H1 (cell line): ENCODE results near the gene OR2T35. TPM values are rescaled to one million over a fixed set of nuclear protein-coding genes. Genes with fewer than 3 reads are reported as not detected.
"Not testable (repeated sequence)": the region's sequence is repeated elsewhere in the genome, so short reads cannot be mapped to it uniquely, and the experiment has no call there.

Experiments
- CTCF ChIA-PET: fragments of 300-600 bp; sonication (Branson Sonifier 250); formaldehyde crosslinking; loops from one replicate; lab custom pipeline; 2021; ENCODE audit not compliant: partially characterized antibody; lab: Charles Lee
- POLR2A ChIA-PET: fragments of 300-600 bp; sonication (Branson Sonifier 250); formaldehyde crosslinking; loops from one replicate; lab custom pipeline; 2021; ENCODE audit warnings: inconsistent platforms; ENCODE audit not compliant: partially characterized antibody; lab: Charles Lee
- DNase-seq, 2 experiments: peaks; one replicate each; pipeline versions ENCODE4 v3.0.0 to v3.0.0-alpha.2; 2010 to 2022; ENCODE audit warnings: low spot score in 2 of 2, low read depth in 1 of 2, mixed read lengths in 1 of 2
- FAIRE-seq: peaks from 2 replicates; lab custom pipeline; 2011; peaks lifted over from hg19 to GRCh38; lab: Jason Lieb, UNC
- H2AFZ ChIP-seq: 2 replicates; pipeline ENCODE4 v1.8.1; 2012; ENCODE audit warnings: low read length, inconsistent platforms
- H2AK5ac ChIP-seq: 2 replicates; pipeline ENCODE4 v1.6.1; 2013; ENCODE audit warnings: low read depth, low read length
- H2BK120ac ChIP-seq: replicated peaks from 2 replicates; pipeline ENCODE3; 2013; ENCODE audit warnings: low read depth, low read length, inconsistent platforms
- H2BK12ac ChIP-seq: 2 replicates; pipeline ENCODE4 v1.6.1; 2013; ENCODE audit warnings: low read depth, low read length
- H2BK15ac ChIP-seq: 2 replicates; pipeline ENCODE4 v1.6.1; 2013; ENCODE audit warnings: low read length
- H2BK20ac ChIP-seq: 2 replicates; pipeline ENCODE4 v1.6.1; 2013; ENCODE audit warnings: low read length
- H2BK5ac ChIP-seq: 2 replicates; pipeline ENCODE4 v1.6.1; 2013; ENCODE audit warnings: low read depth, low read length
- H3K14ac ChIP-seq: 2 replicates; pipeline ENCODE4 v1.6.1; 2013; ENCODE audit warnings: inconsistent platforms; ENCODE audit not compliant: insufficient read length
- H3K18ac ChIP-seq: 2 replicates; pipeline ENCODE4 v1.6.1; 2013; ENCODE audit warnings: low read length; ENCODE audit errors: extremely low read depth
- H3K23ac ChIP-seq: 2 replicates; pipeline ENCODE4 v1.6.1; 2013; ENCODE audit warnings: inconsistent platforms; ENCODE audit not compliant: insufficient read length
- H3K23me2 ChIP-seq: 2 replicates; pipeline ENCODE4 v1.6.1; 2013; ENCODE audit warnings: low read depth, low read length
- H3K27ac ChIP-seq: 2 replicates; pipeline ENCODE4 v1.6.1; 2011; ENCODE audit warnings: low read depth, low read length, inconsistent platforms
- H3K27me3 ChIP-seq, 4 experiments: replicated peaks in 1 of 4; 1 replicate in 1 of 4; 2 replicates in 3 of 4; pipeline versions ENCODE4 v1.6.1 to v1.8.1; 2011 to 2013; ENCODE audit warnings: low read length in 3 of 4, mild to moderate bottlenecking in 3 of 4, inconsistent platforms in 2 of 4, mixed read lengths in 2 of 4, moderate library complexity in 1 of 4; ENCODE audit not compliant: control insufficient read depth in 3 of 4, insufficient read depth in 3 of 4; ENCODE audit errors: extremely low read depth in 1 of 4
- H3K36me3 ChIP-seq, 4 experiments: 2 replicates each; pipeline versions ENCODE4 v1.6.1 to v1.8.1; 2011 to 2013; ENCODE audit warnings: mild to moderate bottlenecking in 4 of 4, low read length in 3 of 4, moderate library complexity in 2 of 4, control low read depth in 1 of 4, inconsistent platforms in 1 of 4; ENCODE audit not compliant: insufficient read depth in 4 of 4, control insufficient read depth in 2 of 4
- H3K4ac ChIP-seq: replicated peaks from 2 replicates; pipeline ENCODE3; 2013; ENCODE audit warnings: low read length, low read depth, mixed read lengths, inconsistent platforms; ENCODE audit not compliant: insufficient read length
- H3K4me1 ChIP-seq, 4 experiments: replicated peaks in 1 of 4; 1 replicate in 1 of 4; 2 replicates in 3 of 4; pipeline versions ENCODE4 v1.6.1 to v1.8.1; 2011 to 2013; ENCODE audit warnings: low read length in 3 of 4, inconsistent platforms in 2 of 4, mixed read lengths in 1 of 4; ENCODE audit not compliant: insufficient read depth in 4 of 4, control insufficient read depth in 3 of 4
- H3K4me2 ChIP-seq, 2 experiments: 2 replicates each; pipeline versions ENCODE4 v1.6.1 to v1.8.1; 2011 to 2013; ENCODE audit warnings: low read depth in 2 of 2, low read length in 2 of 2, control low read depth in 1 of 2, inconsistent platforms in 1 of 2, mild to moderate bottlenecking in 1 of 2; ENCODE audit not compliant: insufficient read depth in 1 of 2
- H3K4me3 ChIP-seq, 4 experiments: fragments of 200-600, 300-600 bp in 1 of 4; sonication (generic), shearing (Covaris generic), sonication (Bioruptor Twin) in 1 of 4; 2 replicates each; pipeline versions ENCODE4 v1.5.1 to v1.8.1; 2011 to 2016; ENCODE audit warnings: low read length in 4 of 4, low read depth in 3 of 4, control low read depth in 2 of 4, inconsistent platforms in 2 of 4, mild to moderate bottlenecking in 2 of 4, mixed read lengths in 1 of 4, moderate library complexity in 1 of 4; ENCODE audit not compliant: insufficient read depth in 2 of 4; ENCODE audit errors: extremely low read depth in 1 of 4
- H3K56ac ChIP-seq: replicated peaks from 2 replicates; pipeline ENCODE3; 2013; ENCODE audit warnings: low read depth, mild to moderate bottlenecking, mixed read lengths, low read length, inconsistent platforms; ENCODE audit not compliant: insufficient read length
- H3K79me1 ChIP-seq: 2 replicates; pipeline ENCODE4 v1.6.1; 2013; ENCODE audit warnings: low read depth, low read length, control low read depth
- H3K79me2 ChIP-seq, 2 experiments: 2 replicates each; pipeline versions ENCODE4 v1.6.1 to v1.8.1; 2012 to 2013; ENCODE audit warnings: low read length in 2 of 2, mild to moderate bottlenecking in 2 of 2, inconsistent platforms in 1 of 2; ENCODE audit not compliant: insufficient read depth in 2 of 2, control insufficient read depth in 1 of 2
- H3K9ac ChIP-seq, 4 experiments: replicated peaks in 1 of 4; 1 replicate in 1 of 4; 2 replicates in 3 of 4; pipeline versions ENCODE4 v1.6.1 to v1.8.1; 2011 to 2013; ENCODE audit warnings: low read depth in 3 of 4, low read length in 3 of 4, control low read depth in 2 of 4, mild to moderate bottlenecking in 2 of 4, moderate library complexity in 2 of 4, inconsistent platforms in 1 of 4; ENCODE audit errors: extremely low read depth in 1 of 4
- H3K9me3 ChIP-seq, 2 experiments: 2 replicates each; pipeline versions ENCODE4 v1.6.1 to v1.8.1; 2012 to 2013; ENCODE audit warnings: mild to moderate bottlenecking in 2 of 2, moderate library complexity in 2 of 2, control low read depth in 1 of 2, inconsistent platforms in 1 of 2, low read depth in 1 of 2, low read length in 1 of 2, mixed read lengths in 1 of 2; ENCODE audit not compliant: insufficient read depth in 2 of 2
- H4K20me1 ChIP-seq, 2 experiments: replicated peaks in 1 of 2; 2 replicates each; pipeline versions ENCODE3 to v1.8.1; 2011 to 2013; ENCODE audit warnings: inconsistent platforms in 2 of 2, low read length in 2 of 2, mild to moderate bottlenecking in 1 of 2; ENCODE audit not compliant: insufficient read depth in 2 of 2, control insufficient read depth in 1 of 2
- H4K5ac ChIP-seq: 2 replicates; pipeline ENCODE4 v1.6.1; 2013; ENCODE audit warnings: low read length, low read depth, mixed read lengths, inconsistent platforms; ENCODE audit not compliant: insufficient read length
- H4K8ac ChIP-seq: 2 replicates; pipeline ENCODE4 v1.8.0; 2013; ENCODE audit warnings: mild to moderate bottlenecking, moderate library complexity, low read length, inconsistent platforms; ENCODE audit not compliant: insufficient read depth; ENCODE audit errors: extremely low read depth
- H4K91ac ChIP-seq: replicated peaks from 2 replicates; pipeline ENCODE3; 2013; ENCODE audit warnings: low read length, mixed read lengths, inconsistent platforms; ENCODE audit not compliant: insufficient read length
- WGBS, 2 experiments: shearing (Covaris generic) in 1 of 2; methylation state at CpG; one replicate each; pipeline versions ENCODE4 v1.1.6 to v1.1.7; 2013 to 2015; ENCODE audit warnings: low lambda C conversion rate in 2 of 2, mixed read lengths in 2 of 2, inconsistent platforms in 1 of 2, low coverage in 1 of 2, missing lambda C conversion rate in 1 of 2; ENCODE audit not compliant: insufficient replicate concordance in 2 of 2, insufficient coverage in 1 of 2, insufficient read length in 1 of 2; ENCODE audit errors: extremely low coverage in 1 of 2, missing lambda C conversion rate in 1 of 2; 5-methylcytosine and 5-hydroxymethylcytosine counted together
- polyA plus RNA-seq, 7 experiments: library from polyadenylated mRNA; depleted of rRNA in 3 of 7; stranded (reverse) in 5 of 7; unstranded in 2 of 7; fragments of >200 nt in 5 of 7; fragments of 200-250 nt in 2 of 7; gene quantifications; 1 replicate in 5 of 7; 2 replicates in 1 of 7; 4 replicates in 1 of 7; pipeline versions ENCODE4 v1.2.1 to v1.2.3, GENCODE V29; 2011 to 2013; ENCODE audit warnings: missing spikeins in 2 of 7, mixed read lengths in 2 of 7
- total RNA-seq: library from RNA; stranded (reverse); fragmentation: NEBNext Ultra II Directional; extraction: Animal tissue kit (Norgen Biotek cat#: 25700); gene quantifications from 2 replicates; pipeline ENCODE4 v1.2.1, GENCODE V29; 2021

Gene OR2T35
- total and polyA plus RNA-seq, 2 of the 8 experiments (the other 6 are each of a cell fraction or from before 2014, with no cell fraction given), result not detected

DNA sequence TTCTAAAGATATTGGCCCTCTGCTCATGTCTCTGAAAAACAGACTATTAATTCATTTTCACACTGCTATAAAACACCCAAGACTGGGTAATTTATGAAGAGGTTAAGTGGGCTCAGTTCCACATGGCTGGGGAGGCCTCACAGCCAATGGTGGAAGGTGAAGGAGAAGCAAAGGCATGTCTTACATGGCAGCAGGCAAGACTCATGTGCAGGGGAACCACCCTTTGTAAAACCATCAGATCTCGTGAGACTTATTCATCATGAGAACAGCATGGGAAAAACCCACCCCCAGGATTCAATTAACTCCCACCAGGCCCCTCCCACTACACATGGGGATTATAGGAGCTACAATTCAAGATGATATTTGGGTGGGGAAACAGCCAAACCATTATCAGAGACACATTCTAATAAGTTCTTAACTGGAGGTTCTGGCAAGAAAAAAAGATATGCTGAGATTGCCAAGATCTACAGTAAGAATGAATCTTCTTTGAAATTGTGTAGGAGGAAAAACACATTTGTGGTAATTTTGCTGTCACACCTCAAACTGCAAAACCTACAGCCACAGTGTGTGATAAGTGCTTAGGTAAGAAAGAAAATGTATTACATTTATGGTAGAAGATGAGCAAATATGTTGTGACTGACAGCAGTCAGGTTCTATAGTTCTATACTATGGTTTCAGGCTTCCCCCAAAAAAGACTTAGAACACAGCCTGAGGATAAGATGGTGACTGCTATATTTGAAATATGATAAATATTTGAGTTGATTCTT, 3.9 kb upstream of the OR2T35 start:
- H3K27ac ChIP-seq, H3K36me3 ChIP-seq, H3K23me2 ChIP-seq, H3K14ac ChIP-seq, H3K27me3 ChIP-seq, H3K4ac ChIP-seq, H3K23ac ChIP-seq, H2BK12ac ChIP-seq, CTCF ChIA-PET, H2BK120ac ChIP-seq, H3K4me3 ChIP-seq, H3K56ac ChIP-seq, FAIRE-seq, H3K4me1 ChIP-seq, POLR2A ChIA-PET, H3K18ac ChIP-seq, H2BK5ac ChIP-seq, H3K9me3 ChIP-seq, H3K4me2 ChIP-seq, H3K9ac ChIP-seq, H4K8ac ChIP-seq, H2AFZ ChIP-seq, H4K20me1 ChIP-seq, DNase-seq, H2AK5ac ChIP-seq, H2BK15ac ChIP-seq, H4K5ac ChIP-seq, H4K91ac ChIP-seq, H2BK20ac ChIP-seq, H3K79me1 ChIP-seq, H3K79me2 ChIP-seq: not testable (repeated sequence)
- WGBS, 2 experiments, result no CpG with 5 or more reads among the region's 1 CpG
